Activated CD8-positive, alpha-beta memory T cell treated with anti-CD3 and anti-CD28 coated beads, Interleukin-2, amount 50 U/mL, for 48 hours (primary cell): ENCODE results near the gene FMNL2.

Experiments
- DNase-seq: peaks from one replicate; pipeline ENCODE4 v3.0.0-alpha.2; 2020

The FMNL2 gene

GRCh38 chr2:152428800-152429582, 94.0 kb downstream of the FMNL2 start:
- DNase-seq = no peak

DNA sequence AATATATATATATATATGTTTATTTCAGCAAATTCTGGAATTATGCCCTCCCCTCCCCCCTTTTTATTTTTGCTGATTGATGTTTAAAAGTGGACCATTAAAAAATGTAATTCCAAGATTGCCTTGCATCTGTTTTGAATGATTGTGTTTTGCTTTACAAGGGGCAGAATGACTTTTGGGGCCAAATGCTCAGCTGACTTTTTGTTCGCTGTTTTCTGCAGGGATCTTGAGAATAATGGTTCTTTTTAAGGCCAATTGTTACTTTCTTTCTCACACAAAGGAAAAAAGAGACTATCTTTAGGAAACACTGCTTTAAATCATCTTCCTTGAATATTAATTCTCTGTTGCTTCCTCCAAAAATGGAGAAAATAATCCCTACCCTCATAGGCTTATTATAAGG, 95.9 kb downstream of the FMNL2 start:
- no peak for DNase-seq

GRCh38 chr2:152431370-152432098, 96.6 kb downstream of the FMNL2 start:
- no peak for DNase-seq

DNA sequence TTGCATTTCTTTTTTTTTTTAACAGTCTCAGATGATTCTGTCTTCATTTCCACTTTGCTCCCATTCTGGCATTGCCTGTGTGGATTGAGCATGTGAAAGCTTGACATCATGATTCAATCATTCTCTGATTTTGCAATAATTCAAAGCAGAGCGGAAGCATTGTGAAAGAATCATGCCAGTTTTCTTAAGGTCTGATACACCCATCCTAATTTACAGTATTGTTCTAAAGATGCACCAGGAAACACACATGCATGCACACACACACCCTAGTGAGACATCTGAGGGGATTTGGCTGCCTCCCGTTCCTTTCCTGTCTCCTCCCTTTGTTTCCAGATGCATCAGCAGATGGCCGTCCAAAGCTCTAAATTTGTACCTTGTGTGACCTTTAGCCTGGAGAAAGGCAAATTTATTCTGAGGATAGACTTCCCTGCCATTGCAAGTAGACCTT, 97.3 kb downstream of the FMNL2 start:
- no peak for DNase-seq

DNA sequence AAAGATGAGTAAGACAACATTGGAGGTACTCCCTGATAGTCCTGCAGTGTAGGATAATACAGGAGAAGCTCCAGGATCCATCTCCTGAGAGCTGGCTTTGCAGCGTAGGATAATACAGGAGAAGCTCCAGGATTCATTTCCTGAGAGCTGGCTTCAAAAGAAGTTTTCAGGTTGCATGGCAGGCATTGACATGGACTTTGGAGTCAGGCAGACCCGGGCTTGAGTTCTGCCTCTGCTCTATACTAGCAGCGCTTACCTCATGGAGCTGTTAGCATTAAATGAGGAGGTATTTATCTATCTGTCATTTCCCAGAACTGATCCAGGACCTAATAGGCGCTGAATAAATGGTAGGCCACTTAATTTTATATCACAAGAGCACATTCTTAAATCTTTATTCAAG, 97.8 kb downstream of the FMNL2 start:
- no peak for DNase-seq

GRCh38 chr2:152433289-152433688, 98.3 kb downstream of the FMNL2 start:
- no peak for DNase-seq

DNA sequence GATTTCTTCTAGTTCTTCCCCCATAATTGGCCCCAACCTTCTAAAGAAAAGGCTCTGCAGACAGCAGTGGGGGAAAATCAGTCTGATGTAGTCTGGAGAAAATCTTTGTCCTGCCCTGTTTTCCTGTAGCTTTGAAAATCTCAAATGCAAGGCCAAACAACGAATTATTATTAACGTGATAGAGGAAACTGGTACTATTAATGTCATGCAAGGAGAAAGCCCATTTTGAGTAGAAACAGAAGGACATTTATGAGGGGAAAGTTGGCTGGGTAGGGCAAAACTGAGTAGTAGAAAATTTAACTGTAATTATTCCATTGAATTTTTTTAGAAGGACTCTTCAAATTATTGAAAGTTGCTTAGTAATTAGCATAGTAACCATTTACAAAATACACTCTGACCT, 98.8 kb downstream of the FMNL2 start:
- DNase-seq = no peak

GRCh38 chr2:152434395-152435182, 99.6 kb downstream of the FMNL2 start:
- no peak for DNase-seq

- DNase-seq = no peak
Measured at GRCh38 chr2:152436148-152436547, 101.2 kb downstream of the FMNL2 start.

- no peak for DNase-seq
Measured at GRCh38 chr2:152437276-152438108, 102.5 kb downstream of the FMNL2 start.

GRCh38 chr2:152440049-152440448, 105.1 kb downstream of the FMNL2 start:
- DNase-seq = no peak

DNA sequence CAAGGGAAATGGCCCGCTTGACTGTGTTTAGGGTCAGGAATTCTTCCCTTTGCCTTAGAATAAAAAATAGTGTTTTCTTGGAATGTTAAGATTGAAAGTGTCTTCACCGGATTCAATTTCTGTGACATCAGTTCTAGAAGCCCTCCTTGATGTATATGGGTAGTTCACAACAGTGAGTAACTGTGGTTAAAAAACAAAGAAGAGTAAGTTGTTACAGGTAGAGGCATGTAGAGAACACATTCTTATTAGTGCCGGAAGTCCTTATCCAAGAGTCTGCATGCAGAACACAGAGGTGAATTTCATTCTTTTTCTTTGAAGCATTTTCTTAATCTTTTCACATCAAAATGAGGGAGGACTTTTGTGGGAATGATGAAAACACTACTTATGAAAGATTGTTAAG, 105.5 kb downstream of the FMNL2 start:
- DNase-seq = no peak

- no peak for DNase-seq
Measured at GRCh38 chr2:152441961-152442360, 107.0 kb downstream of the FMNL2 start.

GRCh38 chr2:152443771-152444170, 108.8 kb downstream of the FMNL2 start:
- no peak for DNase-seq

GRCh38 chr2:152444448-152444847, 109.5 kb downstream of the FMNL2 start:
- DNase-seq = no peak

DNA sequence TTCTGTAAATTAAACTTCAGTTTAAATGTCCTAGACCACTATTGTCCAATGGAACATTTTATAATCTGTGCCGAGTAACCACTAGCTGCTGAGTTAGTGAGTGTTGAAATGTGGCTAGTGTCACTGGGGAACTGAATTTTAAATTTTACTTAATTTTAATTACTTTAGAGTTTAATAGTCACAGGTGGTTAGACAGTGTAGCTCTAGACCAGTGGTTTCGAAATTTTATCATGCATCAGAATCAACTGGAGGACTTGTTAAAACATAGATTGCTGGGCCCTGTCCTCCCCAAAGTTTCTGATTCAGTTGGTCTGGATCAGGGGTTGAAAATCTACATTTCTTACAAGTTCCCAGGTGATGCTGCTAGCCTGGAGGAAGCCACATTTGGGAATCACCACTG, 110.4 kb downstream of the FMNL2 start:
- no peak for DNase-seq

- no peak for DNase-seq
Measured at GRCh38 chr2:152445791-152446201, 110.8 kb downstream of the FMNL2 start.

DNA sequence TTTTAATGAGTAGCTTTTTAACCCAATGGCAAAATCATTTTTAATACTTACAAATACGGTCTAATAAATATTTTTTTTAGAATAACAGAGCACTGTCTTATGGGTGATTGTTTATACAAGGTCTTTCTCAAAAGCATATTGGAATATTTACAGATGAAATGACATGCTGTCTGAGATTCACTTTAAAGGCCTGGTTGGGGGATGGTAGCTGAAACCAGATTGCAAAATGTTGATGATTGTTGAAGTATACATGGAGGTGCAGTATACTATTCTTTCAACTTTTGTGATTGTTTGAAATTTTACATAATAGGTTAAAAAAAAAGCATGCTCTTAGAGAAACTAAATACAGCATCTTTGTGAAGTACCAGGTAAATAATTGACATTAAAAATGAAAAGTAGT, 111.2 kb downstream of the FMNL2 start:
- no peak for DNase-seq

DNA sequence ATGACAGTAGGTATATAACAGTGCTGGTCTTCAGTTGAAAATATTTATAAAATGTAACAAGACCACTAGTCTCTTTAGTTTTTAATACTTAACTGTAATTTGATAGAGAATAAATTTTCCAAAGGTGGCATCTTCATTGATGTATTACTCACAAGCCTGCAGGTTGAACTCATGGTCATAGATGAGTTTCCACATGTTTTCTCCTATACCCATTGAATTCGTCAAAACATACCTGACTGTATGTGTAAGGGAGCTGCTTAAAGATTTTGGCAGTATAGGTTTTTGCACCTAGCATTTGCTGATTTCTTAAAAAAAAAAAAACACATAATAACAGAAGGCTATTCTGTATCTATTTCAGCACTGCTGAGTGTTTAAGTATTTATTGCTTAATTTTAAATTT, 112.9 kb downstream of the FMNL2 start:
- no peak for DNase-seq

- DNase-seq = no peak
Measured at GRCh38 chr2:152448606-152449005, 113.6 kb downstream of the FMNL2 start.

GRCh38 chr2:152449578-152449977, 114.6 kb downstream of the FMNL2 start:
- no peak for DNase-seq

GRCh38 chr2:152450176-152450575, 115.2 kb downstream of the FMNL2 start:
- no peak for DNase-seq
